GM19238 (cell line): ENCODE measurements around the gene MRPL23.

Source experiments
- DNase-seq: peaks from one replicate; pipeline ENCODE4 v3.0.0; 2011; ENCODE audit warnings: low spot score; ENCODE audit not compliant: insufficient read length

The MRPL23 gene

GRCh38 chr11:1946812-1947484, at the start of gene MRPL23:
Gene MRPL23, plus strand, starts transcription at chr11:1947332. Its CDS starts 31 bp downstream, at chr11:1947363.
- DNase-seq: no peak

DNA sequence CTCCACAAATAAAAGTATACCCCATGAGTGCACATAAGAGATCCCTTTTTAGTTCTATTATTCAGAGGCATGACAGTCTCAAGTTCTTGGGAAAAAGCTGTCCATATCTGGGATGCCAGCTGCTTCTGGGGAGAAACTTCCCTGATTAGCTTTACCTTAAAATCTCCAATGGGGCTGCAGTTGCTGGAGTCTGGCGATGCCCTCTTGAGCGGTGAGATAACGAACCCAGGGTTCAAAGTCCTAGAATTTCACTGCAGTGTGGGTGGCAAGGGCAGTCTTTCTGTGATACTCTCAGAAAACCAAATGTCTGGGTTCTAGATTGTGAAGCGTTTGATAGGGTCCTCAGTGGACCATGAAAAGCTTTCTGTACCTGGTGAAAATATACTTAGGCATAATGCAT, 48.0 kb upstream of the MRPL23 start:
- no peak for DNase-seq

DNA sequence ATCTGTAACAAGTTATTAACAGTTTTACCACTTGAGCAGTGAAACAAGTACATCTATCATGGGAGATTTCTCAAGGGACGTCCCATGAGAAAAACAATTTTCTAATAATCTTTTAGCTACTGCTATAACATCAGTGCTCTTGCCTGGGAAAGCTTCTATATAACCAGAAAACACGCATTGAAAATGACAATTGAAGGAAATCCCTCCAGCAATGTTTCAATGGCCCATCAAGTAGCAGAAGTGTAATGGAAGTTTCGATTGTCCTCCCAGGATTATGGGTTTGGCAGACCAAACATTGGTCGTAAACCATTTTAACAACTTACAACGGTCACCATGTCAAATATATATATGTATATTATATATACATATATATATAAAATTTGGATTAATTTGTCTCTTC, 47.4 kb upstream of the MRPL23 start:
- no peak for DNase-seq

DNA sequence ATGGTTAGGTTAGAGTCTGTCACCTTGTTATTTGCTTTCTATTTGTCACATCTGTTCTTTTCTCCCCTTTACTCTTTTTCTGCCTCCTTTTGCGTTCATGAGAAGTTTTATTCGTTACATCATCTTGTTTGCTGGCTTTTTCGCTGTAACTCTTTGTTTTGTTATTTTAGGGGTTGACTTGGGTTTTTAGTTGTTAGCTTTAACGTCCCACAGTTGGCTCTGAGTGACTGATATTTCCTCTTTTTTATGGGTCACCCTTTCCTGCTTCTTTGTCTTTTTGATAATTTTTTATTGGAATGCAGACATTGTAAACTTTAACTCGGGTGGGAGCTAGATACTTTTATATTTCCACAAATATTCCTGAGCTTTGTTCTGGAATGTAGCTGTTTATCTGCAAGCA, 41.0 kb upstream of the MRPL23 start:
- DNase-seq: no peak

GRCh38 chr11:1906611-1907423, 40.3 kb upstream of the MRPL23 start:
- DNase-seq: no peak

- no peak for DNase-seq
Measured at GRCh38 chr11:1908618-1909017, 38.5 kb upstream of the MRPL23 start.

GRCh38 chr11:1909524-1909923, 37.6 kb upstream of the MRPL23 start:
- DNase-seq: no peak

DNA sequence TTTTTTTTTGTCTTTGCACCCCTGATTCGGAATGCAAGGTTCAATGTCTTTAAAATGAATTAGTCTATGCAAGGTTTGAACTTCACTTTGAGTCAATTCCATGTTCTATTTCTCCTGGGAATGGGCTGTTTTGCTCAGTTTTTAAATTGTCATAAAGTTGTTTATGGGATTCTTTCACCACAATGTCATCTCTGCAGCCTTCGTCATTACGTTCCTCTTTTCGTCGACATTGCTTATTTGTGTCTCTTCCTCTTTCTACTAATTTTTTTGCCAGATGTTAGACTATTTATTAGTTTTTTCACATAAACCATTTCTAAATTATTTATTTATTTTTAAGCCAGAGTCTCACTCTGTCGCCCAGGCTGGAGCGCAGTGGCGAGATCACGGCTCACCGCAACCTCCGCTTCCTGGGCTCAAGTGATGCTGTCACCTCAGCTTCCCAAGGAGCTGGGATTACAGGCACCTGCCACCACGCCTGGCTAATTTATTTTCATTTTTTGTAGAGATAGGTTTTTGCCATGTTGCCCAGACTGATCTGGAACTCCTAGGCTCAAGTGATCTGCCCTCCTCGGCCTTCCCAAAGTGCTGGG, 34.7 kb upstream of the MRPL23 start:
- DNase-seq: no peak

DNA sequence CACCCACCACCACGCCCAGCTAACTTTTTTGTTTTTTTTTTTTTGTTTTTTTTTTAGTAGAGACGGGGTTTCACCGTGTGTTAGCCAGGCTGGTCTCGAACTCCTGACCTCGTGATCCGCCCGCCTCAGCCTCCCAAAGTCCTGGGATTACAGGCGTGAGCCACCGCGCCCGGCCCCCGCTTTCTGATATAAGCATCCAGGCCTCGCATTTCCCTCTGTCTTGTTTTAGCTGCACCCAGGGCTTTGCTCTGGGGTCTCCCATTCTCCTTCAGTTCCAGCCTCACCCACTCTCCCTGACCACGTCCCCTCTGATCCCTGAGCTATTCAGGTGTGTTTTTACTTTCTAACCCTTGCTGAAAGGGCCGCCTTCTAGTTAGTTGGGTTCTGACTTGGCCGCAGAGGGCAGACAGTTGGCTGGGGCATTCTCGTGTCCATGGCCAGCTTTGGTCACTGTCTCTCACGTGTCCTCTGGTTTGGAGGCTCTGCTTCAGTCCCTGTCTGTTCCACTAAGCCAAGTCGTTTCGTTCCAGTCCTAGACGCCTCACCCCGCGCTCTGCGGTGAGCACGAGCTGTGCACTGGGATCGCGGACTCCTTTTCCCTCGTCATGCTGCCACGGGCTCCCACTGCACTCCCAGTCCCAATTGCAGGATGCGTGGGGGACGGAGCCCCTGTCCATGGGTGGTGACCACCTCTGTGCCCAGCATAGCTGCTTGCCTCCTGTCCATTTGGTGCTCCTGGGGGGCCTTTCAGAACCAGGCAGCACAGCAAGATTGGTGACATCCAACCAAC, 33.7 kb upstream of the MRPL23 start:
- no peak for DNase-seq

DNA sequence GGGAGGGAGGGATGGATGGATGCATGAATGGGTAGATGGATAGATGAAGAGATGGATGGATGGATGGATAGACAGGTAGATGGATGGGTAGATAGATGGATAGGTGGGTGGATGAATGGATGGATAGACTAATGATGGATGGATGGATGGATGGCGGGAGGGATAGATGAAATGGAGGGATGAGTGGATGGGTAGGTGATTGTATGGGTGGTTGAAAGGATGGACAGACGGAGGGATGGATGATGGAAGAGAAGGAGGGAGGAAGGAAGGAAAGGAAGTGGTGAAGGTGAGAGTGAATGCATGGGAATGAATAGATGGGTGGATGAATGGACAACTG, 31.4 kb upstream of the MRPL23 start:
- DNase-seq: no peak

DNA sequence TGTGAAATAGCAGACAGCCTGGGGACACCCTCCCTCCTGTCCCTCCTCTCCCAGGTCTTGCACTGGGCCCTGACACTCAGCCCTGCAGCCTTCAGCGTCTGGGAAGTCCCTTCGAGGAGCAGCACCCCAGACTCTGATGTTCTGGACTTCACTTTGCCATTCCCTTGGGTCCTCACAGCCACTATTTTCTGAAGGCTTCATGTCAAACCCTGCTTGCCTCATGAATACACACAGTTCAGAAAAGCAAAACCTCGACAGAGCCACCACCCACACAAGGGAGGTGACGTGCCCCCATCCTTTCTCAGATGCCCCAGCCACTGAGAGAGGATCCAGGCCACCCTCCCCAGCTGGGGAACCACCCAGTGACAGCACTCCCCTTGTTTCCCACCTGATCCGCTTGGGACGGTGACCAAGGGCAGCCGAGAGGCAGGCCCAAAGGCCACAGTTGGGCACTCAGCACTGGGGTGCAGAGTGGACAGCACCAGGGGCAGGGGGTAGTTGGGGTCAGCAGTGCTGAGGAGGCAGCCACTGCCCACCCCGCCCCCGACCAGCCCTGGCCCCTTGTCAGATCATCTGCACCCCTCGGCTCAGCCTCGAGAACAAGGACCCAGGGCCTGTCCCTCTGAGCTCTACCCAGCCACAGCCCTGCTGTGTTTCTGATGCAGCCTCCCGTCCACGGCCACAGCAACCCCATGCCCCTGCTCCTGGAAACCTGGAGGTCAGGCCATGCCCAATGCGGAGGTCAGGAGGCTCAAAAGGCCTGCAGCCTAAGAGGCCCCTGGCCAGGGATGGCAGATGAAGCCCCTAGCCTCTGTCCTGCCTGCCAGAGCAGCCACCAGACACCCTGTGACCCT, 30.8 kb upstream of the MRPL23 start:
- DNase-seq: no peak

DNA sequence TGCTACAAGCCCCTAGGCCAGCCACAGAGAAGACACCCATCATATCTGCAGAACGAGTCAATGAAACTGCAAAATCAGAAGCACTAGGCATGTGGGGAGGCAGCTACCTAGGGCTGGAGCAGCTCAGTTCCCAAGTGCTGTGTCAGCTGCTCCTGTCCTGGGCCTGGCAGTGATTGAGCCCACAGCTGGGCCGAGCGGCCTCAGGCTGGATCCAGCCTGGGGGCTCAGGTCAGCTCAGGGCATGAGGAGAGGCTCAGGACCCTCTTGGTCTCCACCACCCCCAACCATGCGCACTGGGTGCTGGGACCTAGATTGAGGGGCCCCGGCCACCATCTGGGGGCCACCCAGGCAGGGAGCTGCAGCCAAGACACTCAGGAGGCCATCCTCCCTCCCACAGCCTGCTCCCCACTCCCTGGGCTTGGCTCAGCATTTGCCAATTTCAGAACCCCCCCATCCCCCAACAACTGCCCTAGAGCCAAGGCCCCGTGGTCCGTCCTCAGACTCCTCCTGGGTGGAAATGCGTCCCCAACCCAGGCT, 30.1 kb upstream of the MRPL23 start:
- DNase-seq: no peak

DNA sequence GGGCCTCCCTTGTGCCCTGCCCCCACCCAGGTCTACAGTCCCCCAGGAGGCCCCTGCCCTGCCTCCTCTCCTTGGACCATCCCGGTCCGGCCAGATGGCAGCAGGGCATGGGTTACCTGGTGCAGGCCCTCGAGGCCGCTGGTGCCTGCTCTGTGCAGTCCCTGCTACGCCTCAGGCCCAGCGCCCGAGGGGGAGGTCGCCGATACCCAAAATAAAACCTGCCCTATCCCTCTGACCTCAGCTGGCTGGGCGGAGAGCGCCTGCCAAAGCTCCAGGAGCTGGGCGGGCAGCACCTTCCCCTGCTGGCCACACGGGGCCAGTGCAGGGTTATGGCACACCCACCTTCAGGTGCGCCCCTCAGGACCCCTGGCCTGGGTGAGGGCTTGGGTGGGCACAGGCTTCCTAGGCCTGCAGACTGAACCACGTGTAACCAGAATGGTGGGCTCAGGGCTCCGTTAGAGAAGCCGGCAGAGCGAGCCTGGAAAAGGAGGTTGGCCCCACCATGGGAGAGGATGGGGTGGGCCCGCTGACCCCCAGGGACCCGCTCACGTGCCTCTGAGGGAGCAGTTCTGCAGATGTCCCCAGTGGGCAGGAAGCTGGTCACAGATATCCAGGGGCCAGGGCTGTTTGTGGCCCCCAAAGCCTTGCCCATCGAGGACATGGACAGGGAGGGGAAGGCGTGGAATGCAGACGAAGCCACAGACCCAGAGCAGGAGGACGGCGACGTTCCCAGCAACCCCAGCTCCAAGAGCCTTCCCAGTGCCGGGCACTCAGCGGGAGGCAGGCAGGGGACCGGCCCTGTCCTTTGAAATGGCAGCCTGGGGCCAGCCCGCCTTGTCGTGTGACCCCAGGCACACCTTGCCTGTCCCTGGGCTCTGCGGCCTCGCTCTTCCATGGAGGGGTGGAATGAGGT, 29.4 kb upstream of the MRPL23 start:
- no peak for DNase-seq

DNA sequence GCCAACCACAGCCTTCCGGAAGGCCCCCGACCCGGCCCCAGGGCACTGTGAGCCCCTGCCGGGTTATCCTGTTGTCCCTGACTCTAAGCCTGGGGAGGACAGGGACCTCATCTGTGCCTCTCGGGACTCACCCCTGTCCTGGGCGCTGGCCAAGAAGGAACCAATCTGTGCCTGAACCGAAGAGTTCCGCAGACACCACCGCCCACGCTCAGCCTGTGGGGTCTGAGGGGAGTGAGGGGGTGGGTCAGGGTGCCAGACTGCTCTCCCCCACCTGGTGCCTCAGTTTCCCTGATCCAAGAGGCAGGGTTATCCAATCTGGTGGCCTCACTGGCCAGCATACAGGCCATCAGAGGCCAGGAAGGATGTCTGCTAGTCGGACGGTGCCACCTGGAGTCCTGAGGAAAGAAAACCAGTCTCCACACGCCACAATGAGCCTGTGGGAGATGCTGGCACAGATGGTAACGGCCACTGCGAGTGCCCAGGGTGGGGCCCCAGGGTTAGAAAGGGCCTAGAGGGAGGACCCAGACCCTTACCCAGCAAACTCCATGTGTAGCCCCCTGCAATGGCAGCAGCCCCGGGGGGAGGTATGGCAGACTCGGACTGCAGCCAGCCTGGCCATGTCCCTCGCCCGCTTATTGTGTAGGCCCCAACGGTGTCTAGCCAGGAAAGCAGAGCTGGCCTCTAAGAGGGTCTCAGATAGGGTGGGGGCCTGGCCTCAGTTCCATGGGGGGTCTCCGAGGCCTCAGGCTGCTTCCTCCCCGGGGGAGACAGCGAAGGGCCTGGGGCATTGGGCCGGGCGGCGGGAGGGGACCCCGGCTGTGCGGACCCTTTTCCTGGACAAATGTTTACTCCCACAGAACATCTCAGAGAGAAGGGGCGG, 28.5 kb upstream of the MRPL23 start:
- no peak for DNase-seq

DNA sequence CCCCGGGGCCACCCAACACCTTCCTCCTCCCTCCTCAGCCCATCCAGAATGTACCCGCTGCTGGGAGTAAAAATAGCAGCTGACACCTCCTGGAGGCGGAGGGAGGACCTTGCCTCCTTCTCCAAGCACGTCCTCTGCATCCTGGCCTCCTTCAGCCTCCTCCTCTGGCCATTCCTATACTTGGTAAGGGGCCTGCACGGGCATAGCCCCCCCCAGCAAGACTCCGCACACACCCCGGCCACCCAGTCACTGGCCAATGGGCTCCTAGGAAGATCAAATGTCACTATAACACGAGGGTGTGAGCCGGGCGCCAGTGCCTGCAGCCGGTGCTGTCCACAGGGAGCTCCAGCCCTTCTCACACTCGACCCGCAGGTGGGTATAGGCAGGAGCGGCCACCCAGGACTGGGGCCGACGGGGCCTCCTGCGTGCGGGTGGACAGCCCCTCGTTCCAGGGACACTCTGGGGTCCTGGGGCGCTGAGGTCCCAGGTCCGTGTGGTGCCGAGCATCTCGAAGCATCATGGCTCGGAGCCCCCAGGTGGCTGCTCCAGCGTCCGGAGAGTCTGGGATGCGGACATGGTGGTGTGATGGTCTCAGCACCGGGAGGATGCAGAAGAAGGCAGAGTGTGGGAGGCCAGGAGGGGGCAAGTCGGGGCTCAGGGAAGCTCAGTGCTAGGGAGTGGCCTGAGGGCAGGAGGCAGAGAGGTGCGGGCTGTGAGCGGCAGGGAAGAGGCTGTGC, 27.6 kb upstream of the MRPL23 start, which contains the start of gene TNNT3:
Gene TNNT3, plus strand, starts transcription at position 313 of the 737 bp plus-strand sequence. CDS start 3,172 bp downstream, outside the sequence.
- no peak for DNase-seq

DNA sequence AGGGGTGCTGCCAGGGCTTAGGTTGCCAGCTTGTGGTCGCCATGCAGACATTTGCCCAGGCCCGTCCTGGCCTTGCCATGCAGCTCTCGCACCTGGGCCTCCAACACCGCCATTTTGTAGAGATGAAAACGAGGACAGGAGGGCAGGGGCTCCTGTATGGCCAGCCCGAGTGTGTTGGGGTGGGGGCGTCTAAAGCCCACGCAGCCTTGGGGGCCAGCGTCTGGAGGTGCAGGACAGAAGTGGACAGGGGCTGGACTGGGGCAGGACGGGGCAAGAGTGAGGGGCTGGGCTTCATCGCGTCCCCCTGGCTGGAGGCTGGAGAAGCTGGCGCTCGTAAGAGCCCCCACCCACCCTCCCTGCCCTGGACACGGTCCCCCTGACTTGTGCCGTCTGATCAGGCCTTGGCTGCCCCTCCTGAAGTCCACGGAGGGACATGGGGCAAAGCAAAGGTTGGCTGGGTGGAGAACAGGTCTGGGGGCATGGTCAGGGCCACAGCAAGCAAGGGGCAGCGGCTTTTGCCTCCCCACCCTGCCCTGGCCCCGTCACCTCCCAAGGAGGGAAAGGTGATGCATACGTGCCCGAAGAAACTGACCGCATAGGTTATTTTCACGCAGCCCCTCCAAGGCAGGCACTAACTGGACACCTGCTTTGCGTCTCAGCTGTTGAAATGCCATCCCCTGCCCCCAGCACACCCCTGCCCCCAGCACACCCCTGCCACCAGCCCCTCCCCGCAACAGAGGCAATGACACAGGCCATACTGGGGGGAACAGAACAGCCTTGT, 26.8 kb upstream of the MRPL23 start:
- DNase-seq: no peak
